CD4-positive, CD25-positive, alpha-beta regulatory T cell (primary cell): ENCODE results near the gene LRRC8D. TPM values are rescaled to one million over a fixed set of nuclear protein-coding genes. Genes with fewer than 3 reads are reported as not detected.

Source experiments
- ATAC-seq, 2 donors: fragments of 150-1000 bp; cut with Tn5 transposase; one replicate each; pipeline ENCODE4 v1.10.0; 2021; ENCODE audit warnings: low read depth in 2 of 2, moderate number of reproducible peaks in 2 of 2, moderate library complexity in 1 of 2
- DNase-seq, 3 donors: peaks; one replicate each; pipeline versions ENCODE4 v3.0.0 to v3.0.0-alpha.2; 2012 to 2022; ENCODE audit warnings: mixed read lengths in 1 of 3
- H3K27ac ChIP-seq: one replicate; pipeline ENCODE4 v1.7.0; 2013; ENCODE audit warnings: mild to moderate bottlenecking, low read length; ENCODE audit not compliant: insufficient read depth, poor library complexity, severe bottlenecking
- H3K27me3 ChIP-seq: one replicate; pipeline ENCODE4 v1.7.0; 2013; ENCODE audit warnings: low read length; ENCODE audit not compliant: control insufficient read depth, insufficient read depth
- H3K36me3 ChIP-seq: one replicate; pipeline ENCODE4 v1.7.0; 2013; ENCODE audit warnings: mild to moderate bottlenecking, low read length, moderate library complexity; ENCODE audit not compliant: control insufficient read depth, insufficient read depth
- H3K4me1 ChIP-seq: 2 replicates; pipeline ENCODE4 v1.7.0; 2013; ENCODE audit warnings: mild to moderate bottlenecking, low read length; ENCODE audit not compliant: insufficient read depth, control insufficient read depth, poor library complexity, severe bottlenecking
- H3K4me3 ChIP-seq: one replicate; pipeline ENCODE4 v1.7.0; 2013; ENCODE audit warnings: low read depth, mild to moderate bottlenecking, low read length, moderate library complexity
- H3K9me3 ChIP-seq, 2 experiments: 1 replicate in 1 of 2; 2 replicates in 1 of 2; pipeline ENCODE4 v1.7.0; 2013; ENCODE audit warnings: low read length in 2 of 2, mild to moderate bottlenecking in 1 of 2, moderate library complexity in 1 of 2; ENCODE audit not compliant: control insufficient read depth in 2 of 2
- H3K27ac Mint-ChIP-seq, 3 donors: one replicate each; pipeline ENCODE4 v1.8.0; 2020 to 2022; ENCODE audit warnings: mild to moderate bottlenecking in 3 of 3, mixed read lengths in 3 of 3, moderate library complexity in 2 of 3
- H3K27me3 Mint-ChIP-seq: one replicate; pipeline ENCODE4 v1.8.0; 2022; ENCODE audit warnings: mild to moderate bottlenecking, mixed read lengths
- H3K36me3 Mint-ChIP-seq: one replicate; pipeline ENCODE4 v1.8.0; 2020; ENCODE audit warnings: mixed read lengths
- H3K4me1 Mint-ChIP-seq, 4 donors: one replicate each; pipeline ENCODE4 v1.8.0; 2020 to 2022; ENCODE audit warnings: mixed read lengths in 4 of 4, mild to moderate bottlenecking in 1 of 4
- H3K4me3 Mint-ChIP-seq, 4 donors: one replicate each; pipeline ENCODE4 v1.8.0; 2020 to 2022; ENCODE audit warnings: mild to moderate bottlenecking in 4 of 4, mixed read lengths in 4 of 4, moderate library complexity in 3 of 4
- H3K9me3 Mint-ChIP-seq, 7 donors: one replicate each; pipeline ENCODE4 v1.8.0; 2020 to 2022; ENCODE audit warnings: mixed read lengths in 7 of 7, mild to moderate bottlenecking in 3 of 7, moderate library complexity in 2 of 7
- polyA plus RNA-seq, 4 donors: library from polyadenylated mRNA; unstranded; fragments of 300-500 nt; fragmentation: Illumina TruSeq; gene quantifications; one replicate each; pipeline ENCODE4 v1.2.3, GENCODE V29; 2021
- total RNA-seq: library from RNA; stranded (reverse); gene quantifications from one replicate; pipeline ENCODE4 v1.2.3, GENCODE V29; 2022

Gene LRRC8D
- total and polyA plus RNA-seq, 5 donors from 2014 or later: 23.6 to 69.0 (median 54.5) TPM

DNA sequence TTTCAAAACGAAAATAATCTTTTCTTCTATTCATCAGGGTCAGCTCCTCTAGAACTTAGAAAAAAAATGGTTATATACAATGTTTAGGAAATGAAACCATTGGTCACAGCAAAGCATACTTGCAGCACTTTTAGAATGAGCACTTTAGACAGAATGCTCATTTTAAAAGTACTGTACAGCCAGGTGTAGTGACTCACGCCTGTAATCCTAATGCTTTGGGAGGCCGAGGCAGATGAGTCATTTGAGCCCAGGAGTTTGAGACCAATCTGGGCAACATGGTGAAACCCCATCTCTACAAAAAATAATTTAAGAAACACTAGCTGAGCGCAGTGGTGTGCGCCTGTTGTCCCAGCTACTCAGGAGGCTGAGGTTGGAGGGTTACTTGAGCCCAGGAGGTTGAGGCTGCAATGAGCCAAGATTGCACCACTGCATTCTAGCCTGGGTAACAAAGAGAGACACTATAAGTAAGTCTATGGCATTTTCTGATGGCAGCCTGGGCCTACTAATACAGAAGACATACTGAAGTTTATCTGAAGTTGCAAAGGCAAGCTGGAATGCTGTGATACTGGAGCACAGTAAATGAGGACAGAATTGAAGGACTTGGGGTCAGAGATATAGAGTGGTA is 125.1 kb downstream of the LRRC8D start:
- Histone ChIP-seq H3K27me3 (no peaks in the 10 kb centered on the region), H3K36me3 (no peaks in the 10 kb centered on the region), H3K27ac (no peak overlapping the region), H3K4me1 (no peaks in the 10 kb centered on the region), H3K4me3 (no peak overlapping the region), H3K9me3 (no peaks in the 10 kb centered on the region)
- ATAC-seq (no peak), DNase-seq (no peak)
- H3K27ac Mint-ChIP-seq: no peak overlapping the region
- peaks cover 0 to 7% (median 2%) of the 10 kb centered on the region in 7 donors for H3K9me3 Mint-ChIP-seq
- H3K36me3 Mint-ChIP-seq: no peaks in the 10 kb centered on the region
- H3K27me3 Mint-ChIP-seq: no peaks in the 10 kb centered on the region
- H3K4me1 Mint-ChIP-seq: peaks cover 0 to 2% (median 0%) of the 10 kb centered on the region in 4 donors
- no peak overlapping the region for H3K4me3 Mint-ChIP-seq

GRCh38 chr1:89946532-89946931 is 125.7 kb downstream of the LRRC8D start:
- Histone ChIP-seq H3K27me3 (no peaks in the 10 kb centered on the region), H3K27ac (no peak overlapping the region), H3K4me1 (no peaks in the 10 kb centered on the region), H3K36me3 (no peaks in the 10 kb centered on the region), H3K4me3 (no peak overlapping the region), H3K9me3 (no peaks in the 10 kb centered on the region)
- Mint-ChIP-seq H3K27ac (no peak overlapping the region), H3K27me3 (no peaks in the 10 kb centered on the region), H3K36me3 (no peaks in the 10 kb centered on the region), H3K4me1 (peaks cover 0 to 3% (median 0%) of the 10 kb centered on the region in 4 donors), H3K9me3 (peaks cover 0 to 7% (median 2%) of the 10 kb centered on the region in 7 donors), H3K4me3 (no peak overlapping the region)
- no peak for ATAC-seq
- no peak for DNase-seq

DNA sequence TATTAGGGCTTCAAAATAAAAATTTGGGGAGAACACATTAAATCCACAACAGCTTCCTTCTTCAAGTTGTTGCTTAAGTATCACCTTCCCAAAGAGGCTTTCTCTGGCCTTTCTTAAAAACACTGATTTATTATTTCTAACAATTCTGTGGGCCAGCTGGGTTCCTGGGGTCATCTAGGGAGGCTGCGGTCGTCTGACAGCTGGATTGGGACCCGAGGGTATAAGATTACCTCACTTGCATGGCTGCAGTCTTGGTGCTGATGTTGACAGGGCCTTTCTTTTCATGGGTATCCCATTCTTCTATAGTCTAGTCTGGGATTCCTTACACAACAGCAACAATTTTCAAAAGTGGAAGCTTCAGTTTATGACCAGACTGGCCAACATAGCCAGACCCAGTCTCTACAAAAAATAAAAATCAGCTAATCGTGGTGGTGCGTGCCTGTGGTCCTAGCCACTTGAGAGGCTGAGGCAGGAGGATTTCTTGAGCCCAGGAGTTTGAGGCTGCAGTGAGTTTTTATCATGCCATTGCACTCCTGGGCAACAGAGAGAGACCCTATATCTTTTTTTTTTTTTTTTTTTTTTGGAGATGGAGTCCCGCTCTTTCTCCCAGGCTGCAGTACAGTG is 128.0 kb downstream of the LRRC8D start:
- Histone ChIP-seq H3K36me3 (no peaks in the 10 kb centered on the region), H3K4me1 (peaks cover 7% of the 10 kb centered on the region), H3K4me3 (no peak overlapping the region), H3K27ac (no peak overlapping the region), H3K27me3 (no peaks in the 10 kb centered on the region), H3K9me3 (no peaks in the 10 kb centered on the region)
- no peaks in the 10 kb centered on the region for H3K27me3 Mint-ChIP-seq
- H3K27ac Mint-ChIP-seq: no peak overlapping the region
- DNase-seq (no peak), ATAC-seq (no peak)
- no peaks in the 10 kb centered on the region for H3K36me3 Mint-ChIP-seq
- peaks cover 0 to 7% (median 2%) of the 10 kb centered on the region in 7 donors for H3K9me3 Mint-ChIP-seq
- H3K4me3 Mint-ChIP-seq: no peak overlapping the region
- H3K4me1 Mint-ChIP-seq: peaks cover 4 to 10% (median 8%) of the 10 kb centered on the region in 4 donors

GRCh38 chr1:89949991-89950624 is 129.3 kb downstream of the LRRC8D start:
- no peaks in the 10 kb centered on the region for H3K36me3 ChIP-seq
- no peak overlapping the region for H3K4me3 ChIP-seq
- H3K27me3 ChIP-seq: no peaks in the 10 kb centered on the region
- Mint-ChIP-seq H3K4me3 (no peak overlapping the region), H3K36me3 (no peaks in the 10 kb centered on the region), H3K27me3 (no peaks in the 10 kb centered on the region), H3K4me1 (peaks cover 4 to 13% (median 9%) of the 10 kb centered on the region in 4 donors), H3K9me3 (peaks cover 0 to 7% (median 1%) of the 10 kb centered on the region in 7 donors), H3K27ac (no peak overlapping the region)
- H3K27ac ChIP-seq: no peak overlapping the region
- H3K4me1 ChIP-seq: peaks cover 7% of the 10 kb centered on the region
- no peak for ATAC-seq
- no peak for DNase-seq
- H3K9me3 ChIP-seq: no peaks in the 10 kb centered on the region

DNA sequence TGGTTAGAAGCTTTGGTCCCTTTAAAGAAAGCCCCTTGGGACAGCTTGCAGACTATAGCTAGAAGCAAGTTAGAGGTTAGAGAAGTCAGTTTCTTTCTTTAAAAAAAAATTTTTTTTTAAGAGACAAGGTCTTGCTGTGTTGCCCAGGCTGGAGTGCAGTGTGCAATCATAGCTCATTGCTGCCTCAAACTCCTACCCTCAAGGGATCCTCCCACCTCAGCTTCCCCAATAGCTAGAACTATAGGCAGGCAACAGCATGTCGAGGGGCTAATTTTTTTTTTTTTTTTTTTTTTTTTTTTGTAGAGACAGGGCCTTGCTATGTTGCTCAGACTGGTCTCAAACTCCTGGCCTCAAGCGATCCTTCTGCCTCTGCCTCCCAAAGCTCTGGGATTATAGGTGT is 129.9 kb downstream of the LRRC8D start:
- no peak overlapping the region for H3K4me3 ChIP-seq
- H3K4me1 ChIP-seq: peaks cover 7% of the 10 kb centered on the region
- no peaks in the 10 kb centered on the region for H3K9me3 ChIP-seq
- no peaks in the 10 kb centered on the region for H3K36me3 Mint-ChIP-seq
- H3K27me3 Mint-ChIP-seq: no peaks in the 10 kb centered on the region
- ATAC-seq (no peak), DNase-seq (no peak)
- H3K4me3 Mint-ChIP-seq: no peak overlapping the region
- H3K27me3 ChIP-seq: no peaks in the 10 kb centered on the region
- H3K27ac Mint-ChIP-seq: no peak overlapping the region
- H3K27ac ChIP-seq: no peak overlapping the region
- peaks cover 0 to 7% (median 1%) of the 10 kb centered on the region in 7 donors for H3K9me3 Mint-ChIP-seq
- H3K4me1 Mint-ChIP-seq: peaks cover 4 to 13% (median 9%) of the 10 kb centered on the region in 4 donors
- no peaks in the 10 kb centered on the region for H3K36me3 ChIP-seq

DNA sequence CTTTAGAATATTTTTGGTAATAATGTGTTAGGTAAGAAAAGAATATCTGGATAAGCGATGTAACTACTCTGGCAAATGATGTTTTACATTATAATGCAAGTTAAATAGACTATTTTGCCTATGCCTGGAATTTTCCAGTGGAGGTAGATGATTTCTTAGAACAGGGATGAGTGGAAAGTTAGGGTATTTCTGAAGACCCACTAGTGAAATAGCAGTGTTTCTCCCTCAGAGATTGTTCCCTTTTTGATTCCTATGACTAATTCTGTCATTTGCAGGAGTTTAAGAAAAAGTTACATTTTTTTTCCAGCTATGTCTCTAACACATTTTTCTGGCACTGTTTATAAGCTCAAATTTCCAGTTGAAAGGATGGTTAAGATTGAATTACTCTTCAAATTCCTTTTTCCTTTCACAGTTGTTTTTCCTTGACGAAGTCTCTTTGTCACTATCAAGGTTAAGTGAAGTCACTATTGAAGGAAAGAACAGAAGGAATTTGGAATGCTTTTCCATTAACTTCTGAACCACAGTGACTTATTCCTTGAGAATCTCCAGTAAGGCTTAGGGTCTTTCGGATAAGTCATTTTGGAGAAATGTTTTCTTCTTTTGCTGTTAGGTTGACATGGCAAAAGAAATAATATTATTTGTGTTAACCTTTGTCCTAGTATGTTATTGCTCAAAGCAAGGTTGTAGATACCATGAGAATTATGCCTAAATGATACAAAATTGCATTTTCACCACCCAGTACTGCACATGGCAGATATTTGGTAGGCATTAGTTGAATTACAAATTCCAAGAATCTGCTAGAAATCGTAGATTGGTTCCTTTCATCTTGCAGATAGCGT is 131.2 kb downstream of the LRRC8D start:
- no peaks in the 10 kb centered on the region for H3K36me3 ChIP-seq
- H3K27me3 Mint-ChIP-seq: no peaks in the 10 kb centered on the region
- H3K4me1 Mint-ChIP-seq: peaks cover 4 to 13% (median 12%) of the 10 kb centered on the region in 4 donors
- DNase-seq (no peak), ATAC-seq (no peak)
- H3K9me3 ChIP-seq: no peaks in the 10 kb centered on the region
- H3K27me3 ChIP-seq: no peaks in the 10 kb centered on the region
- peaks cover 7% of the 10 kb centered on the region for H3K4me1 ChIP-seq
- H3K27ac ChIP-seq: no peak overlapping the region
- H3K27ac Mint-ChIP-seq: no peak overlapping the region
- H3K36me3 Mint-ChIP-seq: no peaks in the 10 kb centered on the region
- H3K4me3 Mint-ChIP-seq: no peak overlapping the region
- H3K4me3 ChIP-seq: no peak overlapping the region
- H3K9me3 Mint-ChIP-seq: peaks cover 0 to 4% (median 1%) of the 10 kb centered on the region in 7 donors

GRCh38 chr1:89952605-89953130 is 131.8 kb downstream of the LRRC8D start:
- DNase-seq (no peak), ATAC-seq (no peak)
- Histone ChIP-seq H3K9me3 (no peaks in the 10 kb centered on the region), H3K27ac (no peak overlapping the region), H3K4me1 (peaks cover 7% of the 10 kb centered on the region), H3K4me3 (no peak overlapping the region), H3K27me3 (no peaks in the 10 kb centered on the region), H3K36me3 (no peaks in the 10 kb centered on the region)
- H3K27ac Mint-ChIP-seq: peak overlapping the region in 2 of 3 donors; percentile 46 to 78
- peaks cover 0 to 4% (median 1%) of the 10 kb centered on the region in 7 donors for H3K9me3 Mint-ChIP-seq
- no peak overlapping the region for H3K4me3 Mint-ChIP-seq
- H3K4me1 Mint-ChIP-seq: peaks cover 4 to 20% (median 16%) of the 10 kb centered on the region in 4 donors
- no peaks in the 10 kb centered on the region for H3K27me3 Mint-ChIP-seq
- H3K36me3 Mint-ChIP-seq: no peaks in the 10 kb centered on the region
